Activated T-cell treated with anti-CD3 and anti-CD28 coated beads, Interleukin-2, amount 50 U/mL, for 72 hours (primary cell): ENCODE results near the gene MAML3. TPM values are rescaled to one million over a fixed set of nuclear protein-coding genes. Genes with fewer than 3 reads are reported as not detected.

Experiments used
- ATAC-seq, 2 donors: fragments of 150-1000 bp; cut with Tn5 transposase; replicated peaks in 1 of 2; 2 replicates each; pipeline ENCODE4 v1.10.0; 2021; ENCODE audit warnings: moderate library complexity in 2 of 2, mild to moderate bottlenecking in 1 of 2
- DNase-seq, 2 donors: peaks; one replicate each; pipeline ENCODE4 v3.0.0; 2021 to 2022; ENCODE audit warnings: mixed read lengths in 1 of 2
- H3K27ac Mint-ChIP-seq: one replicate; pipeline ENCODE4 v1.8.0; 2022; ENCODE audit warnings: mild to moderate bottlenecking, moderate library complexity, mixed read lengths
- H3K27me3 Mint-ChIP-seq: one replicate; pipeline ENCODE4 v1.8.0; 2022; ENCODE audit warnings: low read depth, mixed read lengths
- H3K36me3 Mint-ChIP-seq, 2 donors: one replicate each; pipeline ENCODE4 v1.8.0; 2022; ENCODE audit warnings: mixed read lengths in 2 of 2, mild to moderate bottlenecking in 1 of 2; ENCODE audit not compliant: insufficient read depth in 2 of 2
- H3K4me1 Mint-ChIP-seq: one replicate; pipeline ENCODE4 v1.8.0; 2022; ENCODE audit warnings: low read depth, mixed read lengths
- H3K4me3 Mint-ChIP-seq, 2 donors: one replicate each; pipeline ENCODE4 v1.8.0; 2022; ENCODE audit warnings: mild to moderate bottlenecking in 2 of 2, mixed read lengths in 2 of 2, moderate library complexity in 2 of 2
- H3K9me3 Mint-ChIP-seq, 2 donors: one replicate each; pipeline ENCODE4 v1.8.0; 2022; ENCODE audit warnings: mixed read lengths in 2 of 2
- total RNA-seq, 2 donors: library from RNA; stranded (reverse); gene quantifications; one replicate each; pipeline ENCODE4 v1.2.3, GENCODE V29; 2022

MAML3 gene
- total RNA-seq, 2 donors from 2014 or later: 5.3 to 5.5 TPM

- no peaks in the 10 kb centered on the region for H3K9me3 Mint-ChIP-seq
These were observed 327.6 kb downstream of the MAML3 start for GRCh38 chr4:139826426-139826825.

GRCh38 chr4:139825523-139826014 lies 328.4 kb downstream of the MAML3 start:
- ATAC-seq (no peak), DNase-seq (no peak)
- Mint-ChIP-seq H3K9me3 (no peaks in the 10 kb centered on the region), H3K27me3 (no peaks in the 10 kb centered on the region), H3K4me1 (no peaks in the 10 kb centered on the region), H3K36me3 (no peaks in the 10 kb centered on the region), H3K27ac (no peak overlapping the region), H3K4me3 (no peak overlapping the region)

More at GRCh38 chr4:139826426-139826825, 327.6 kb downstream of the MAML3 start:
- Mint-ChIP-seq H3K36me3 (no peaks in the 10 kb centered on the region), H3K4me3 (no peak overlapping the region), H3K4me1 (no peaks in the 10 kb centered on the region), H3K27ac (no peak overlapping the region), H3K27me3 (no peaks in the 10 kb centered on the region)
- DNase-seq (no peak), ATAC-seq (no peak)

GRCh38 chr4:139824882-139825522 lies 329.0 kb downstream of the MAML3 start:
- ATAC-seq (no peak), DNase-seq (no peak)
- Mint-ChIP-seq H3K9me3 (no peaks in the 10 kb centered on the region), H3K4me3 (no peak overlapping the region), H3K27ac (no peak overlapping the region), H3K4me1 (no peaks in the 10 kb centered on the region), H3K27me3 (no peaks in the 10 kb centered on the region), H3K36me3 (no peaks in the 10 kb centered on the region)

- no peaks in the 10 kb centered on the region for H3K27me3 Mint-ChIP-seq
- H3K9me3 Mint-ChIP-seq: no peaks in the 10 kb centered on the region
- H3K4me3 Mint-ChIP-seq: no peak overlapping the region
- ATAC-seq (no peak), DNase-seq (no peak)
- H3K36me3 Mint-ChIP-seq: no peaks in the 10 kb centered on the region
- no peaks in the 10 kb centered on the region for H3K4me1 Mint-ChIP-seq
- no peak overlapping the region for H3K27ac Mint-ChIP-seq
These were observed 330.2 kb downstream of the MAML3 start for GRCh38 chr4:139823746-139824145.

- H3K27me3 Mint-ChIP-seq: no peaks in the 10 kb centered on the region
These were observed 330.6 kb downstream of the MAML3 start for GRCh38 chr4:139823345-139823744.

GRCh38 chr4:139822391-139822790 lies 331.6 kb downstream of the MAML3 start:
- Mint-ChIP-seq H3K27ac (no peak overlapping the region), H3K4me1 (no peaks in the 10 kb centered on the region), H3K9me3 (no peaks in the 10 kb centered on the region), H3K4me3 (no peak overlapping the region), H3K36me3 (no peaks in the 10 kb centered on the region), H3K27me3 (no peaks in the 10 kb centered on the region)
- no peak for DNase-seq
- no peak for ATAC-seq

More at GRCh38 chr4:139823345-139823744, 330.6 kb downstream of the MAML3 start:
- DNase-seq: no peak
- no peak overlapping the region for H3K27ac Mint-ChIP-seq
- H3K4me3 Mint-ChIP-seq: no peak overlapping the region
- no peaks in the 10 kb centered on the region for H3K36me3 Mint-ChIP-seq
- ATAC-seq: no peak
- no peaks in the 10 kb centered on the region for H3K9me3 Mint-ChIP-seq
- no peaks in the 10 kb centered on the region for H3K4me1 Mint-ChIP-seq

GRCh38 chr4:139819082-139819481 lies 334.9 kb downstream of the MAML3 start:
- DNase-seq (no peak), ATAC-seq (no peak)
- Mint-ChIP-seq H3K36me3 (no peaks in the 10 kb centered on the region), H3K4me1 (peaks cover 9% of the 10 kb centered on the region), H3K9me3 (no peaks in the 10 kb centered on the region), H3K4me3 (no peak overlapping the region), H3K27ac (no peak overlapping the region), H3K27me3 (no peaks in the 10 kb centered on the region)

- Mint-ChIP-seq H3K36me3 (no peaks in the 10 kb centered on the region), H3K27me3 (no peaks in the 10 kb centered on the region), H3K4me3 (no peak overlapping the region), H3K9me3 (no peaks in the 10 kb centered on the region), H3K27ac (no peak overlapping the region), H3K4me1 (peaks cover 9% of the 10 kb centered on the region)
- ATAC-seq: no peak
- no peak for DNase-seq
These were observed 336.1 kb downstream of the MAML3 start for GRCh38 chr4:139817657-139818452.

- H3K4me3 Mint-ChIP-seq: no peak overlapping the region
- DNase-seq (no peak), ATAC-seq (no peak)
- no peak overlapping the region for H3K27ac Mint-ChIP-seq
- no peaks in the 10 kb centered on the region for H3K9me3 Mint-ChIP-seq
- H3K36me3 Mint-ChIP-seq: no peaks in the 10 kb centered on the region
- H3K27me3 Mint-ChIP-seq: no peaks in the 10 kb centered on the region
- peaks cover 9% of the 10 kb centered on the region for H3K4me1 Mint-ChIP-seq
These were observed 337.1 kb downstream of the MAML3 start for GRCh38 chr4:139816856-139817255.

GRCh38 chr4:139815778-139816601 lies 338.0 kb downstream of the MAML3 start:
- Mint-ChIP-seq H3K4me1 (peaks cover 9% of the 10 kb centered on the region), H3K9me3 (no peaks in the 10 kb centered on the region), H3K36me3 (peaks cover 0 to 4% of the 10 kb centered on the region in 2 donors), H3K4me3 (peak overlapping the region; percentile 9 to 62), H3K27me3 (peaks cover 6% of the 10 kb centered on the region), H3K27ac (no peak overlapping the region)
- DNase-seq (peak in 1 of 2 donors; percentile 23), ATAC-seq (peak; percentile 72 to 76)

GRCh38 chr4:139814323-139815015 lies 339.5 kb downstream of the MAML3 start:
- DNase-seq: no peak
- no peak overlapping the region for H3K27ac Mint-ChIP-seq
- H3K4me1 Mint-ChIP-seq: peaks cover 9% of the 10 kb centered on the region
- H3K9me3 Mint-ChIP-seq: no peaks in the 10 kb centered on the region
- H3K27me3 Mint-ChIP-seq: peaks cover 6% of the 10 kb centered on the region
- no peak for ATAC-seq
- no peak overlapping the region for H3K4me3 Mint-ChIP-seq
- peaks cover 0 to 4% of the 10 kb centered on the region in 2 donors for H3K36me3 Mint-ChIP-seq

GRCh38 chr4:139813881-139814280 lies 340.1 kb downstream of the MAML3 start:
- Mint-ChIP-seq H3K9me3 (no peaks in the 10 kb centered on the region), H3K27ac (no peak overlapping the region)
- ATAC-seq: no peak

More at GRCh38 chr4:139813881-139814280, 340.1 kb downstream of the MAML3 start:
- Mint-ChIP-seq H3K4me3 (no peak overlapping the region), H3K4me1 (peaks cover 9% of the 10 kb centered on the region), H3K27me3 (peaks cover 6% of the 10 kb centered on the region), H3K36me3 (peaks cover 0 to 4% of the 10 kb centered on the region in 2 donors)
- no peak for DNase-seq
